IMR-90 (cell line): ENCODE results near the gene FUT8.

Experiments used
- CEBPB ChIP-seq: IDR thresholded peaks from 2 replicates; pipeline ENCODE4 v1.6.1; 2012; ENCODE audit warnings: low read depth, low read length, improper control_type of control experiment
- RFX5 ChIP-seq: IDR thresholded peaks from 2 replicates; pipeline ENCODE4 v1.8.0; 2012; ENCODE audit warnings: low read depth, mild to moderate bottlenecking, low read length, moderate library complexity
- TF ChIP-seq, protein P1 (sequence below): fragments of 150-350 bp; IDR thresholded peaks from 2 replicates; pipeline ENCODE4 v1.6.1; 2017; ENCODE audit warnings: mild to moderate bottlenecking, antibody characterized with exemption, low read length, low read depth
- TF ChIP-seq, protein P2 (sequence below): conservative IDR thresholded peaks from 2 replicates; pipeline ENCODE4 v1.5.1; 2012; ENCODE audit warnings: mild to moderate bottlenecking, low read depth, low read length, improper control_type of control experiment

DNA sequence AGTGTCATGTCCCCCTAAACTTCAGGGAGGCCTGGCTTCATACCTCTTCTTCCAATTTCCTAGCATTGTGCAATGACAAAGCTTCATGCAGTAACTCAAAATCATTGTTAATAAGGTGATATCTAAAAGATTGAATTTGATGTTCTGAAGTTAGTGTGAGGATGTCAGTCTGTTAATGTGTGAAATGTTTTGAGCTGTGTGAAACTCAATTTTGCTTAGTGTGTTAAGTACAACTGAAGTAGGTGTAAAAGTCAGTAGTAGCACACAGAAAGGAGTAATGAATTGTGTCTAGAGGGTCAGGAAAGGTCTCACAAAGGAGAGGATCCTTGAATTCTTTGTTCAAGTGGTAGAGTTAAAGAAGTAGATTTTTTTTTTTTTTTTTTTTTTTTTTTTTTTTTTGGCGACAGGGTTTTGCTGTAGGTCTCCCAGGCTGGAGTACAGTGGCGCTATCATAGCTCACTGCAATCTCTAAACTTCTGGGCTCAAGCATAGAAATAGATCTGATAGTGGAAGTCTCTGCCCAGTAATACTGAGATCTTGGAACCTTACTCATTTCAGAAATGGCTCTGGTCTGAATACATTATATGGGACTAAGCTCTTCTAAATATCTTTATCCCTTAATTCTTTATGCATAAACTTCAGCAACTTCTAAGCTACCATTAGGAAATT, 63.9 kb downstream of the FUT8 start:
- TF ChIP-seq, protein P1, sequence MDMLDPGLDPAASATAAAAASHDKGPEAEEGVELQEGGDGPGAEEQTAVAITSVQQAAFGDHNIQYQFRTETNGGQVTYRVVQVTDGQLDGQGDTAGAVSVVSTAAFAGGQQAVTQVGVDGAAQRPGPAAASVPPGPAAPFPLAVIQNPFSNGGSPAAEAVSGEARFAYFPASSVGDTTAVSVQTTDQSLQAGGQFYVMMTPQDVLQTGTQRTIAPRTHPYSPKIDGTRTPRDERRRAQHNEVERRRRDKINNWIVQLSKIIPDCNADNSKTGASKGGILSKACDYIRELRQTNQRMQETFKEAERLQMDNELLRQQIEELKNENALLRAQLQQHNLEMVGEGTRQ: no peak
- TF ChIP-seq, protein P2, sequence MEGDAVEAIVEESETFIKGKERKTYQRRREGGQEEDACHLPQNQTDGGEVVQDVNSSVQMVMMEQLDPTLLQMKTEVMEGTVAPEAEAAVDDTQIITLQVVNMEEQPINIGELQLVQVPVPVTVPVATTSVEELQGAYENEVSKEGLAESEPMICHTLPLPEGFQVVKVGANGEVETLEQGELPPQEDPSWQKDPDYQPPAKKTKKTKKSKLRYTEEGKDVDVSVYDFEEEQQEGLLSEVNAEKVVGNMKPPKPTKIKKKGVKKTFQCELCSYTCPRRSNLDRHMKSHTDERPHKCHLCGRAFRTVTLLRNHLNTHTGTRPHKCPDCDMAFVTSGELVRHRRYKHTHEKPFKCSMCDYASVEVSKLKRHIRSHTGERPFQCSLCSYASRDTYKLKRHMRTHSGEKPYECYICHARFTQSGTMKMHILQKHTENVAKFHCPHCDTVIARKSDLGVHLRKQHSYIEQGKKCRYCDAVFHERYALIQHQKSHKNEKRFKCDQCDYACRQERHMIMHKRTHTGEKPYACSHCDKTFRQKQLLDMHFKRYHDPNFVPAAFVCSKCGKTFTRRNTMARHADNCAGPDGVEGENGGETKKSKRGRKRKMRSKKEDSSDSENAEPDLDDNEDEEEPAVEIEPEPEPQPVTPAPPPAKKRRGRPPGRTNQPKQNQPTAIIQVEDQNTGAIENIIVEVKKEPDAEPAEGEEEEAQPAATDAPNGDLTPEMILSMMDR: no peak
- TF ChIP-seq CEBPB: no peak
- TF ChIP-seq RFX5: no peak
